IMR-90 (cell line): ENCODE data around the gene QRFP. TPM values are rescaled to one million over a fixed set of nuclear protein-coding genes. Genes with fewer than 3 reads are reported as not detected.

Source experiments
- ATAC-seq: fragments of 200-7000 bp; cut with Tn5 transposase; 2 replicates; pipeline ENCODE4 v1.9.1; 2020; ENCODE audit warnings: low read depth, mild to moderate bottlenecking, moderate library complexity
- BruUV-seq: library from RNA; stranded (reverse); fragments of 400-500 nt; replicated peaks from 2 replicates; lab custom pipeline; 2021; lab: Mats Ljungman, UMichigan
- CTCF ChIA-PET: fragments of 300-600 bp; formaldehyde crosslinking; extraction: SDS; loops from one replicate; lab custom pipeline; 2021; ENCODE audit warnings: antibody characterized with exemption; lab: Yijun Ruan, JAX
- POLR2A ChIA-PET: fragments of 300-600 bp; sonication (Branson Sonifier 250); formaldehyde crosslinking; loops from one replicate; lab custom pipeline; 2022; ENCODE audit warnings: antibody characterized with exemption; ENCODE audit not compliant: unreplicated experiment; lab: Charles Lee
- DNase-seq: peaks from one replicate; pipeline ENCODE4 v3.0.0; 2013
- H2AFZ ChIP-seq: replicated peaks from 2 replicates; pipeline ENCODE3; 2013; ENCODE audit warnings: low read length, mild to moderate bottlenecking; ENCODE audit not compliant: poor library complexity
- H2AK5ac ChIP-seq: 2 replicates; pipeline ENCODE4 v1.6.1; 2013; ENCODE audit warnings: low read depth, low read length, inconsistent platforms
- H2AK9ac ChIP-seq: replicated peaks from 2 replicates; pipeline ENCODE3; 2013; ENCODE audit warnings: mild to moderate bottlenecking, low read depth, low read length, moderate library complexity; ENCODE audit not compliant: poor library complexity
- H2BK120ac ChIP-seq: 2 replicates; pipeline ENCODE4 v1.6.1; 2013; ENCODE audit warnings: low read depth, low read length, inconsistent platforms
- H2BK15ac ChIP-seq: 3 replicates; pipeline ENCODE4 v1.6.1; 2013; ENCODE audit warnings: low read depth, low read length, inconsistent platforms
- H2BK20ac ChIP-seq: 2 replicates; pipeline ENCODE4 v1.6.1; 2013; ENCODE audit warnings: low read depth, mild to moderate bottlenecking, inconsistent platforms, low read length, moderate library complexity
- H2BK5ac ChIP-seq: 2 replicates; pipeline ENCODE4 v1.6.1; 2013; ENCODE audit warnings: mild to moderate bottlenecking, low read depth, low read length, inconsistent platforms; ENCODE audit not compliant: poor library complexity, severe bottlenecking
- H3K14ac ChIP-seq: replicated peaks from 2 replicates; pipeline ENCODE4 v1.6.1; 2013; ENCODE audit warnings: low read depth, low read length, inconsistent platforms
- H3K18ac ChIP-seq: 2 replicates; pipeline ENCODE4 v1.6.1; 2013; ENCODE audit warnings: low read depth, low read length, control low read depth
- H3K23ac ChIP-seq: 2 replicates; pipeline ENCODE4 v1.6.1; 2013; ENCODE audit warnings: low read depth, low read length, inconsistent platforms
- H3K27ac ChIP-seq: 2 replicates; pipeline ENCODE4 v1.5.1; 2013; ENCODE audit warnings: mild to moderate bottlenecking, control low read depth, low read length; ENCODE audit not compliant: insufficient read depth
- H3K27me3 ChIP-seq: 2 replicates; pipeline ENCODE4 v1.6.1; 2013; ENCODE audit warnings: low read length; ENCODE audit not compliant: control insufficient read depth, insufficient read depth
- H3K36me3 ChIP-seq: 2 replicates; pipeline ENCODE4 v1.6.1; 2013; ENCODE audit warnings: low read length, mixed read lengths; ENCODE audit not compliant: control insufficient read depth, insufficient read depth
- H3K4ac ChIP-seq: 2 replicates; pipeline ENCODE4 v1.6.1; 2013; ENCODE audit warnings: low read depth, low read length, inconsistent platforms
- H3K4me1 ChIP-seq: 2 replicates; pipeline ENCODE4 v1.6.1; 2013; ENCODE audit warnings: low read length, mixed read lengths; ENCODE audit not compliant: control insufficient read depth, insufficient read depth
- H3K4me2 ChIP-seq: 2 replicates; pipeline ENCODE4 v1.6.1; 2013; ENCODE audit warnings: low read depth, mild to moderate bottlenecking, control low read depth, low read length, moderate library complexity
- H3K4me3 ChIP-seq: 2 replicates; pipeline ENCODE4 v1.5.1; 2013; ENCODE audit warnings: low read depth, mild to moderate bottlenecking, control low read depth, low read length, moderate library complexity; ENCODE audit not compliant: insufficient read depth
- H3K56ac ChIP-seq: 2 replicates; pipeline ENCODE4 v1.6.1; 2013; ENCODE audit warnings: low read length, inconsistent platforms; ENCODE audit not compliant: insufficient read depth; ENCODE audit errors: extremely low read depth
- H3K79me1 ChIP-seq, 2 experiments: 2 replicates each; pipeline ENCODE4 v1.6.1; 2013; ENCODE audit warnings: low read length in 2 of 2, inconsistent platforms in 1 of 2, low read depth in 1 of 2
- H3K9ac ChIP-seq: 2 replicates; pipeline ENCODE4 v1.6.1; 2013; ENCODE audit warnings: low read depth, low read length, control low read depth
- H3K9me1 ChIP-seq: 2 replicates; pipeline ENCODE4 v1.6.1; 2013; ENCODE audit warnings: low read length, inconsistent platforms; ENCODE audit not compliant: insufficient read depth
- H3K9me3 ChIP-seq: 2 replicates; pipeline ENCODE4 v1.6.1; 2013; ENCODE audit warnings: low read length; ENCODE audit not compliant: control insufficient read depth, insufficient read depth
- H4K20me1 ChIP-seq: 2 replicates; pipeline ENCODE4 v1.6.1; 2013; ENCODE audit warnings: low read length, inconsistent platforms; ENCODE audit not compliant: insufficient read depth
- H4K5ac ChIP-seq: 2 replicates; pipeline ENCODE4 v1.6.1; 2013; ENCODE audit warnings: mild to moderate bottlenecking, low read depth, low read length, control low read depth
- H4K8ac ChIP-seq, 2 experiments: 2 replicates each; pipeline ENCODE4 v1.6.1; 2013; ENCODE audit warnings: low read depth in 2 of 2, low read length in 2 of 2, control low read depth in 1 of 2, inconsistent platforms in 1 of 2
- H4K91ac ChIP-seq: 2 replicates; pipeline ENCODE4 v1.6.1; 2013; ENCODE audit warnings: low read depth, low read length, inconsistent platforms; ENCODE audit not compliant: insufficient read depth
- BHLHE40 ChIP-seq: fragments of 150-350 bp; IDR thresholded peaks from 2 replicates; pipeline ENCODE4 v1.6.1; 2016; ENCODE audit warnings: mild to moderate bottlenecking, low read depth, low read length
- CEBPB ChIP-seq: IDR thresholded peaks from 2 replicates; pipeline ENCODE4 v1.6.1; 2012; ENCODE audit warnings: low read depth, low read length, improper control_type of control experiment
- CHD1 ChIP-seq: IDR thresholded peaks from 2 replicates; pipeline ENCODE4 v1.6.1; 2012; ENCODE audit warnings: low read depth, low read length, improper control_type of control experiment
- FOS ChIP-seq: fragments of 150-350 bp; IDR thresholded peaks from 2 replicates; pipeline ENCODE4 v1.6.1; 2016; ENCODE audit warnings: low read depth, low read length
- MAFK ChIP-seq: IDR thresholded peaks from 2 replicates; pipeline ENCODE4 v1.6.1; 2012; ENCODE audit warnings: low read depth, low read length, improper control_type of control experiment
- MAZ ChIP-seq: IDR thresholded peaks from 2 replicates; pipeline ENCODE4 v1.6.1; 2012; ENCODE audit warnings: low read depth, mild to moderate bottlenecking, low read length, improper control_type of control experiment, moderate library complexity, borderline replicate concordance
- POLR2A ChIP-seq: IDR thresholded peaks from 2 replicates; pipeline ENCODE4 v1.6.1; 2012; ENCODE audit warnings: mild to moderate bottlenecking, low read depth, low read length
- RAD21 ChIP-seq: IDR thresholded peaks from 2 replicates; pipeline ENCODE4 v1.6.1; 2012; ENCODE audit warnings: low read length, improper control_type of control experiment
- RFX5 ChIP-seq: IDR thresholded peaks from 2 replicates; pipeline ENCODE4 v1.8.0; 2012; ENCODE audit warnings: low read depth, mild to moderate bottlenecking, low read length, moderate library complexity
- SMC3 ChIP-seq: fragments of 150-350 bp; IDR thresholded peaks from 2 replicates; pipeline ENCODE4 v1.6.1; 2016; ENCODE audit warnings: low read depth, mild to moderate bottlenecking, antibody characterized with exemption, low read length, moderate library complexity
- WGBS, 2 experiments: methylation state at CpG; one replicate each; pipeline versions ENCODE4 v1.1.5 to v1.1.7; 2013; ENCODE audit warnings: missing lambda C conversion rate in 2 of 2; ENCODE audit not compliant: insufficient read length in 1 of 2; ENCODE audit errors: extremely low coverage in 2 of 2; 5-methylcytosine and 5-hydroxymethylcytosine counted together
- dilution Hi-C: fragments of 300-500 bp; cut with HindIII; formaldehyde crosslinking; loops from one replicate; pipeline ENCODE4 v1.14.3; 2018; ENCODE audit warnings: low sequenced_read_pairs; ENCODE audit not compliant: unreplicated experiment
- in situ Hi-C: fragments of 300-500 bp; cut with MboI; formaldehyde crosslinking; loops from 3 replicates; pipeline ENCODE4 v1.14.3; 2019; ENCODE audit warnings: low sequenced_read_pairs, inconsistent platforms, mixed read lengths
- intact Hi-C: fragments of 100-400 bp; cut with micrococcal nuclease; formaldehyde crosslinking; loops from 2 replicates; pipeline ENCODE4 v1.10.0; 2022
- polyA plus RNA-seq, 3 experiments: library from polyadenylated mRNA; depleted of rRNA; stranded (reverse); fragments of >200 nt; gene quantifications; 2 replicates each; pipeline ENCODE4 v1.2.3, GENCODE V29; 2012; ENCODE audit warnings: low replicate concordance in 1 of 3
- total RNA-seq: library from RNA; depleted of rRNA; stranded (reverse); fragments of >200 nt; gene quantifications from 2 replicates; pipeline ENCODE4 v1.2.3, GENCODE V29; 2012
- TF ChIP-seq, protein P1 (sequence below): fragments of 150-350 bp; IDR thresholded peaks from 2 replicates; pipeline ENCODE4 v1.6.1; 2017; ENCODE audit warnings: mild to moderate bottlenecking, antibody characterized with exemption, low read length, low read depth

QRFP gene
- total and polyA plus RNA-seq, 2 of the 4 experiments (the other 2 are of a cell fraction), result not detected

- dilution Hi-C loops, result no loop called here
- Histone ChIP-seq H4K5ac (no peak overlapping the region), H3K4me2 (no peak overlapping the region), H2BK120ac (no peak overlapping the region; the same call in 1 of the 2 replicates), H3K14ac (no peak overlapping the region), H3K18ac (no peak overlapping the region), H4K8ac (no peak overlapping the region), H2BK5ac (no peak overlapping the region), H3K36me3 (no peaks in the 10 kb centered on the region), H2BK15ac (no peak overlapping the region), H4K20me1 (peaks cover 4% of the 10 kb centered on the region; the same call in 1 of the 2 replicates), H3K9me1 (peaks cover 6% of the 10 kb centered on the region; the same call in 1 of the 2 replicates), H4K91ac (peak overlapping the region; percentile 50), H3K4me1 (peaks cover 33% of the 10 kb centered on the region), H2BK20ac (peak overlapping the region; percentile 12; the same call in 1 of the 2 replicates), H3K79me1 (no peaks in the 10 kb centered on the region), H3K27ac (no peak overlapping the region), H3K4ac (peak overlapping the region; percentile 13; the same call in 1 of the 2 replicates), H3K27me3 (no peaks in the 10 kb centered on the region), H3K9ac (no peak overlapping the region), H2AFZ (no peak overlapping the region), H3K56ac (no peak overlapping the region), H3K23ac (no peak overlapping the region), H3K4me3 (no peak overlapping the region), H3K9me3 (no peaks in the 10 kb centered on the region), H2AK9ac (peak overlapping the region; percentile 69), H2AK5ac (peak overlapping the region; percentile 84)
- no peak for TF ChIP-seq BHLHE40
- no peak for TF ChIP-seq SMC3
- no peak for TF ChIP-seq CHD1
- TF ChIP-seq, protein P1, sequence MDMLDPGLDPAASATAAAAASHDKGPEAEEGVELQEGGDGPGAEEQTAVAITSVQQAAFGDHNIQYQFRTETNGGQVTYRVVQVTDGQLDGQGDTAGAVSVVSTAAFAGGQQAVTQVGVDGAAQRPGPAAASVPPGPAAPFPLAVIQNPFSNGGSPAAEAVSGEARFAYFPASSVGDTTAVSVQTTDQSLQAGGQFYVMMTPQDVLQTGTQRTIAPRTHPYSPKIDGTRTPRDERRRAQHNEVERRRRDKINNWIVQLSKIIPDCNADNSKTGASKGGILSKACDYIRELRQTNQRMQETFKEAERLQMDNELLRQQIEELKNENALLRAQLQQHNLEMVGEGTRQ, result no peak
- no peak for TF ChIP-seq MAZ
- no peak for TF ChIP-seq MAFK
- no peak for TF ChIP-seq FOS
- no peak for TF ChIP-seq RAD21
- no peak for TF ChIP-seq CEBPB
- no peak for TF ChIP-seq POLR2A
- no peak for TF ChIP-seq RFX5
- ChIA-PET POLR2A (no interaction called here), CTCF (no interaction called here)
- no TSS peak for BruUV-seq
- in situ Hi-C loops, result no loop called here
- ATAC-seq (no peak), DNase-seq (no peak)
- 98% methylated on average over 10 of the region's 23 CpGs; no CpG with 5 or more reads in 1 of the 2 experiments for WGBS, 2 experiments
- intact Hi-C loops, result no loop called here
These were observed 33.7 kb upstream of the QRFP start for GRCh38 chr9:130930132-130930803.
